H1 (cell line): ENCODE measurements around the gene TMEM151A. TPM values are rescaled to one million over a fixed set of nuclear protein-coding genes. Genes with fewer than 3 reads are reported as not detected.

ENCODE experiments used
- CTCF ChIA-PET: fragments of 300-600 bp; sonication (Branson Sonifier 250); formaldehyde crosslinking; loops from one replicate; lab custom pipeline; 2021; ENCODE audit not compliant: partially characterized antibody; lab: Charles Lee
- POLR2A ChIA-PET: fragments of 300-600 bp; sonication (Branson Sonifier 250); formaldehyde crosslinking; loops from one replicate; lab custom pipeline; 2021; ENCODE audit warnings: inconsistent platforms; ENCODE audit not compliant: partially characterized antibody; lab: Charles Lee
- DNase-seq, 2 experiments: peaks; one replicate each; pipeline versions ENCODE4 v3.0.0 to v3.0.0-alpha.2; 2010 to 2022; ENCODE audit warnings: low spot score in 2 of 2, low read depth in 1 of 2, mixed read lengths in 1 of 2
- FAIRE-seq: peaks from 2 replicates; lab custom pipeline; 2011; peaks lifted over from hg19 to GRCh38; lab: Jason Lieb, UNC
- H2AFZ ChIP-seq: 2 replicates; pipeline ENCODE4 v1.8.1; 2012; ENCODE audit warnings: low read length, inconsistent platforms
- H2AK5ac ChIP-seq: 2 replicates; pipeline ENCODE4 v1.6.1; 2013; ENCODE audit warnings: low read depth, low read length
- H2BK120ac ChIP-seq: replicated peaks from 2 replicates; pipeline ENCODE3; 2013; ENCODE audit warnings: low read depth, low read length, inconsistent platforms
- H2BK12ac ChIP-seq: 2 replicates; pipeline ENCODE4 v1.6.1; 2013; ENCODE audit warnings: low read depth, low read length
- H2BK15ac ChIP-seq: 2 replicates; pipeline ENCODE4 v1.6.1; 2013; ENCODE audit warnings: low read length
- H2BK20ac ChIP-seq: 2 replicates; pipeline ENCODE4 v1.6.1; 2013; ENCODE audit warnings: low read length
- H2BK5ac ChIP-seq: 2 replicates; pipeline ENCODE4 v1.6.1; 2013; ENCODE audit warnings: low read depth, low read length
- H3K14ac ChIP-seq: 2 replicates; pipeline ENCODE4 v1.6.1; 2013; ENCODE audit warnings: inconsistent platforms; ENCODE audit not compliant: insufficient read length
- H3K18ac ChIP-seq: 2 replicates; pipeline ENCODE4 v1.6.1; 2013; ENCODE audit warnings: low read length; ENCODE audit errors: extremely low read depth
- H3K23ac ChIP-seq: 2 replicates; pipeline ENCODE4 v1.6.1; 2013; ENCODE audit warnings: inconsistent platforms; ENCODE audit not compliant: insufficient read length
- H3K23me2 ChIP-seq: 2 replicates; pipeline ENCODE4 v1.6.1; 2013; ENCODE audit warnings: low read depth, low read length
- H3K27ac ChIP-seq: 2 replicates; pipeline ENCODE4 v1.6.1; 2011; ENCODE audit warnings: low read depth, low read length, inconsistent platforms
- H3K27me3 ChIP-seq, 4 experiments: replicated peaks in 1 of 4; 1 replicate in 1 of 4; 2 replicates in 3 of 4; pipeline versions ENCODE4 v1.6.1 to v1.8.1; 2011 to 2013; ENCODE audit warnings: low read length in 3 of 4, mild to moderate bottlenecking in 3 of 4, inconsistent platforms in 2 of 4, mixed read lengths in 2 of 4, moderate library complexity in 1 of 4; ENCODE audit not compliant: control insufficient read depth in 3 of 4, insufficient read depth in 3 of 4; ENCODE audit errors: extremely low read depth in 1 of 4
- H3K36me3 ChIP-seq, 4 experiments: 2 replicates each; pipeline versions ENCODE4 v1.6.1 to v1.8.1; 2011 to 2013; ENCODE audit warnings: mild to moderate bottlenecking in 4 of 4, low read length in 3 of 4, moderate library complexity in 2 of 4, control low read depth in 1 of 4, inconsistent platforms in 1 of 4; ENCODE audit not compliant: insufficient read depth in 4 of 4, control insufficient read depth in 2 of 4
- H3K4ac ChIP-seq: replicated peaks from 2 replicates; pipeline ENCODE3; 2013; ENCODE audit warnings: low read length, low read depth, mixed read lengths, inconsistent platforms; ENCODE audit not compliant: insufficient read length
- H3K4me1 ChIP-seq, 4 experiments: replicated peaks in 1 of 4; 1 replicate in 1 of 4; 2 replicates in 3 of 4; pipeline versions ENCODE4 v1.6.1 to v1.8.1; 2011 to 2013; ENCODE audit warnings: low read length in 3 of 4, inconsistent platforms in 2 of 4, mixed read lengths in 1 of 4; ENCODE audit not compliant: insufficient read depth in 4 of 4, control insufficient read depth in 3 of 4
- H3K4me2 ChIP-seq, 2 experiments: 2 replicates each; pipeline versions ENCODE4 v1.6.1 to v1.8.1; 2011 to 2013; ENCODE audit warnings: low read depth in 2 of 2, low read length in 2 of 2, control low read depth in 1 of 2, inconsistent platforms in 1 of 2, mild to moderate bottlenecking in 1 of 2; ENCODE audit not compliant: insufficient read depth in 1 of 2
- H3K4me3 ChIP-seq, 4 experiments: fragments of 200-600, 300-600 bp in 1 of 4; sonication (generic), shearing (Covaris generic), sonication (Bioruptor Twin) in 1 of 4; 2 replicates each; pipeline versions ENCODE4 v1.5.1 to v1.8.1; 2011 to 2016; ENCODE audit warnings: low read length in 4 of 4, low read depth in 3 of 4, control low read depth in 2 of 4, inconsistent platforms in 2 of 4, mild to moderate bottlenecking in 2 of 4, mixed read lengths in 1 of 4, moderate library complexity in 1 of 4; ENCODE audit not compliant: insufficient read depth in 2 of 4; ENCODE audit errors: extremely low read depth in 1 of 4
- H3K56ac ChIP-seq: replicated peaks from 2 replicates; pipeline ENCODE3; 2013; ENCODE audit warnings: low read depth, mild to moderate bottlenecking, mixed read lengths, low read length, inconsistent platforms; ENCODE audit not compliant: insufficient read length
- H3K79me1 ChIP-seq: 2 replicates; pipeline ENCODE4 v1.6.1; 2013; ENCODE audit warnings: low read depth, low read length, control low read depth
- H3K79me2 ChIP-seq, 2 experiments: 2 replicates each; pipeline versions ENCODE4 v1.6.1 to v1.8.1; 2012 to 2013; ENCODE audit warnings: low read length in 2 of 2, mild to moderate bottlenecking in 2 of 2, inconsistent platforms in 1 of 2; ENCODE audit not compliant: insufficient read depth in 2 of 2, control insufficient read depth in 1 of 2
- H3K9ac ChIP-seq, 4 experiments: replicated peaks in 1 of 4; 1 replicate in 1 of 4; 2 replicates in 3 of 4; pipeline versions ENCODE4 v1.6.1 to v1.8.1; 2011 to 2013; ENCODE audit warnings: low read depth in 3 of 4, low read length in 3 of 4, control low read depth in 2 of 4, mild to moderate bottlenecking in 2 of 4, moderate library complexity in 2 of 4, inconsistent platforms in 1 of 4; ENCODE audit errors: extremely low read depth in 1 of 4
- H3K9me3 ChIP-seq, 2 experiments: 2 replicates each; pipeline versions ENCODE4 v1.6.1 to v1.8.1; 2012 to 2013; ENCODE audit warnings: mild to moderate bottlenecking in 2 of 2, moderate library complexity in 2 of 2, control low read depth in 1 of 2, inconsistent platforms in 1 of 2, low read depth in 1 of 2, low read length in 1 of 2, mixed read lengths in 1 of 2; ENCODE audit not compliant: insufficient read depth in 2 of 2
- H4K20me1 ChIP-seq, 2 experiments: replicated peaks in 1 of 2; 2 replicates each; pipeline versions ENCODE3 to v1.8.1; 2011 to 2013; ENCODE audit warnings: inconsistent platforms in 2 of 2, low read length in 2 of 2, mild to moderate bottlenecking in 1 of 2; ENCODE audit not compliant: insufficient read depth in 2 of 2, control insufficient read depth in 1 of 2
- H4K5ac ChIP-seq: 2 replicates; pipeline ENCODE4 v1.6.1; 2013; ENCODE audit warnings: low read length, low read depth, mixed read lengths, inconsistent platforms; ENCODE audit not compliant: insufficient read length
- H4K8ac ChIP-seq: 2 replicates; pipeline ENCODE4 v1.8.0; 2013; ENCODE audit warnings: mild to moderate bottlenecking, moderate library complexity, low read length, inconsistent platforms; ENCODE audit not compliant: insufficient read depth; ENCODE audit errors: extremely low read depth
- H4K91ac ChIP-seq: replicated peaks from 2 replicates; pipeline ENCODE3; 2013; ENCODE audit warnings: low read length, mixed read lengths, inconsistent platforms; ENCODE audit not compliant: insufficient read length
- TAF1 ChIP-seq: IDR thresholded peaks from 2 replicates; pipeline ENCODE4 v1.6.1; 2011; ENCODE audit warnings: mild to moderate bottlenecking, low read depth, low read length
- TCF12 ChIP-seq: IDR thresholded peaks from 2 replicates; pipeline ENCODE4 v1.6.1; 2011; ENCODE audit warnings: low read depth, mild to moderate bottlenecking, low read length
- WGBS, 2 experiments: shearing (Covaris generic) in 1 of 2; methylation state at CpG; one replicate each; pipeline versions ENCODE4 v1.1.6 to v1.1.7; 2013 to 2015; ENCODE audit warnings: low lambda C conversion rate in 2 of 2, mixed read lengths in 2 of 2, inconsistent platforms in 1 of 2, low coverage in 1 of 2, missing lambda C conversion rate in 1 of 2; ENCODE audit not compliant: insufficient replicate concordance in 2 of 2, insufficient coverage in 1 of 2, insufficient read length in 1 of 2; ENCODE audit errors: extremely low coverage in 1 of 2, missing lambda C conversion rate in 1 of 2; 5-methylcytosine and 5-hydroxymethylcytosine counted together
- polyA plus RNA-seq, 7 experiments: library from polyadenylated mRNA; depleted of rRNA in 3 of 7; stranded (reverse) in 5 of 7; unstranded in 2 of 7; fragments of >200 nt in 5 of 7; fragments of 200-250 nt in 2 of 7; gene quantifications; 1 replicate in 5 of 7; 2 replicates in 1 of 7; 4 replicates in 1 of 7; pipeline versions ENCODE4 v1.2.1 to v1.2.3, GENCODE V29; 2011 to 2013; ENCODE audit warnings: missing spikeins in 2 of 7, mixed read lengths in 2 of 7
- total RNA-seq: library from RNA; stranded (reverse); fragmentation: NEBNext Ultra II Directional; extraction: Animal tissue kit (Norgen Biotek cat#: 25700); gene quantifications from 2 replicates; pipeline ENCODE4 v1.2.1, GENCODE V29; 2021

The TMEM151A gene
- total and polyA plus RNA-seq, 2 of the 8 experiments (the other 6 are each of a cell fraction or from before 2014, with no cell fraction given), result 3.2 TPM

DNA sequence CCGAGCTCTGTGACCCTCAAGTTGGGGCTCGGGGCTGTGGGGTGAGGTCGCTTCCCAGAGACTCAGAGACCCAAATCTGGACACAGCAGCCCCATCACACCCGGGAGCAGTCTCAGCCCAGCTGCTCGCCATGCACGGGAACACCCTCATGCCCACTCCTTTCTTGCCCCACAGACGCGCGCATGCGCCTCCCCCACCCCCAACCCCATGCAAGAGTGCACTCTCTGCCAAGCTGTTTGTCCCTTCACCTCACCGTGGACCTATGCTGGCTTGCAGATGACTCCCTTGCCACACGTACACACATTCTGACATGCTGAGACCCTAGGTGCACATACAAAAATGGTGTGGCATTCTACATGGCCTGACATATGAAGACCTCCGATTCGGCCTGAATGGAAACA, 25.6 kb downstream of the TMEM151A start:
- Histone ChIP-seq H2AFZ (no peak overlapping the region), H3K4me1 (peaks cover 9 to 28% (median 19%) of the 10 kb centered on the region in 4 experiments), H3K14ac (no peak overlapping the region), H2BK12ac (peak overlapping the region; percentile 92), H2BK15ac (no peak overlapping the region), H3K79me1 (no peaks in the 10 kb centered on the region), H3K56ac (no peak overlapping the region), H2BK20ac (peak overlapping the region; percentile 77), H3K79me2 (no peaks in the 10 kb centered on the region), H3K18ac (peak overlapping the region; percentile 72), H2BK5ac (peak overlapping the region; percentile 85; the same call in 1 of the 2 replicates), H3K9ac (peak overlapping the region in 2 of 4 experiments; percentile 22 to 39; a peak in 3 of 7 replicates), H3K9me3 (no peaks in the 10 kb centered on the region), H4K8ac (peak overlapping the region; percentile 71), H3K27me3 (peaks cover 0 to 5% (median 0%) of the 10 kb centered on the region in 4 experiments; a peak in 3 of 7 replicates), H3K4me3 (peak overlapping the region in 1 of 4 experiments; percentile 40; a peak in 1 of 8 replicates), H3K27ac (peak overlapping the region; percentile 32; the same call in 1 of the 2 replicates), H2AK5ac (peak overlapping the region; percentile 89; the same call in 1 of the 2 replicates), H3K23me2 (peaks cover 7% of the 10 kb centered on the region), H2BK120ac (peak overlapping the region; percentile 78), H3K4me2 (peak overlapping the region; percentile 43 to 69), H3K4ac (peak overlapping the region; percentile 3), H3K23ac (no peak overlapping the region), H4K20me1 (no peaks in the 10 kb centered on the region), H3K36me3 (no peaks in the 10 kb centered on the region), H4K5ac (peak overlapping the region; percentile 5), H4K91ac (peak overlapping the region; percentile 91)
- ChIA-PET CTCF (interaction anchor here (0.6 to 11.7 kb wide), 16 partner anchors 9 to 1295 kb away, joined by 3 to 242 read pairs (median 4); partner anchors contain the start of gene RIN1), POLR2A (interaction anchor here (0.8 to 3.5 kb wide), 13 partner anchors 9 to 121 kb away, joined by 3 to 19 read pairs (median 7); partner anchors contain the start of genes BRMS1, MRPL11, RIN1 and YIF1A)
- TF ChIP-seq TAF1, result 0 out of 2 replicates have a peak, but pooled peaks have one; percentile 3
- TF ChIP-seq TCF12, result no peak
- FAIRE-seq (peak; percentile 24), DNase-seq (no peak)
- 27% methylated on average over 11 of the region's 14 CpGs; no CpG with 5 or more reads in 1 of the 2 experiments for WGBS, 2 experiments
